AG04449 (cell line): Measurements from ENCODE around the gene ATP10B.

Source experiments
- CTCF ChIA-PET: fragments of 350-600 bp; formaldehyde crosslinking; extraction: SDS; loops from one replicate; lab custom pipeline; 2021; ENCODE audit warnings: antibody characterized with exemption; lab: Yijun Ruan, JAX
- POLR2A ChIA-PET: fragments of 400-600, 350-600 bp; formaldehyde crosslinking; extraction: SDS; loops from one replicate; lab custom pipeline; 2020; ENCODE audit warnings: antibody characterized with exemption, inconsistent platforms; lab: Yijun Ruan, JAX
- DNase-seq: peaks from one replicate; pipeline ENCODE4 v3.0.0-alpha.2; 2010; ENCODE audit warnings: low read depth, low spot score
- H3K4me3 ChIP-seq: 2 replicates; pipeline ENCODE4 v1.5.1; 2011; ENCODE audit warnings: low read depth, mild to moderate bottlenecking, control low read depth, low read length
- TF ChIP-seq, protein P1 (sequence below): IDR thresholded peaks from one replicate; pipeline ENCODE4 v1.5.1; 2011; ENCODE audit warnings: mild to moderate bottlenecking, moderate library complexity, low read length, control low read depth, inconsistent platforms; ENCODE audit not compliant: insufficient read depth; ENCODE audit errors: missing control alignments

Gene ATP10B

GRCh38 chr5:160843240-160843639 lies 8.8 kb downstream of the ATP10B start:
- DNase-seq: no peak
- POLR2A ChIA-PET: no interaction called here
- CTCF ChIA-PET: no interaction called here

DNA sequence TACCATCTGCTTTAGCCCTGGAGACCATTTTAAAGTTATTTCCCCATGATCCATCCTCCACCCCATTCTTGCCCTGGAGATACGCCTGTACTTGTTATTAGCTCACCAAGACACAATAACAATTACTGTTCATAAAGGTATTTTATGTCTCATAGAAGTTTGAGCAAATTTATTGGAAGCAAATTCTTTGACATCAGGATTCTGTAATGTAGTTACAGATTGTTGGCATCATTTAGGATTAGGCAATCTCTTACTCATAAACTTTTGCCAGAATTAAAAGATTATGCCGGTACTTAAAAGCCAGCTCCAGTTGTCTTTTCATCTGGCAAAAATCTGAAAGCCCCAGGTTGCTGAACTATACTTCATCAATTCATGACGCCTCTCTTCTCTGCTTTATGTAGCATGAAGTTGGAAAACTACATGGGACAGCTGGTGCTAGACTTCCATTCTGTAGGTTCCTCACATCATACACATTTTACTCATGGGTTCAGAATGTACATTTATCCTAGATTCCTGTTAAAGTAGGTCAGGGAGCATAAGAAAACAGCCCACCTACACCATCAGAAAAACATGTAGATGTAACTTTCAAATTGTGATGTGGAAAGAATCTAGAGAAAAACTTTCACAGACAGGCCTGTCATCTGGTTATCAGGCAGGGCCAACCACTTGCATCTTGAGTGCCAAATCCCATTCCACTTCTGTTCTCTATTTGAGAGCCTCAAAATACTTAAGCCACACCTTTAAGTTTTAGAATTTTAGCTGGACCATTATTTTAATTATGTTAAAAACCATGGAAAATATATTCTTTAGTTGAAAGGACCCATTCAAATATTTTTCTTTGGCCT lies 14.0 kb downstream of the ATP10B start:
- CTCF ChIA-PET: no interaction called here

More at GRCh38 chr5:160843240-160843639, 8.8 kb downstream of the ATP10B start:
- TF ChIP-seq, protein P1, sequence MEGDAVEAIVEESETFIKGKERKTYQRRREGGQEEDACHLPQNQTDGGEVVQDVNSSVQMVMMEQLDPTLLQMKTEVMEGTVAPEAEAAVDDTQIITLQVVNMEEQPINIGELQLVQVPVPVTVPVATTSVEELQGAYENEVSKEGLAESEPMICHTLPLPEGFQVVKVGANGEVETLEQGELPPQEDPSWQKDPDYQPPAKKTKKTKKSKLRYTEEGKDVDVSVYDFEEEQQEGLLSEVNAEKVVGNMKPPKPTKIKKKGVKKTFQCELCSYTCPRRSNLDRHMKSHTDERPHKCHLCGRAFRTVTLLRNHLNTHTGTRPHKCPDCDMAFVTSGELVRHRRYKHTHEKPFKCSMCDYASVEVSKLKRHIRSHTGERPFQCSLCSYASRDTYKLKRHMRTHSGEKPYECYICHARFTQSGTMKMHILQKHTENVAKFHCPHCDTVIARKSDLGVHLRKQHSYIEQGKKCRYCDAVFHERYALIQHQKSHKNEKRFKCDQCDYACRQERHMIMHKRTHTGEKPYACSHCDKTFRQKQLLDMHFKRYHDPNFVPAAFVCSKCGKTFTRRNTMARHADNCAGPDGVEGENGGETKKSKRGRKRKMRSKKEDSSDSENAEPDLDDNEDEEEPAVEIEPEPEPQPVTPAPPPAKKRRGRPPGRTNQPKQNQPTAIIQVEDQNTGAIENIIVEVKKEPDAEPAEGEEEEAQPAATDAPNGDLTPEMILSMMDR: no peak
- H3K4me3 ChIP-seq: no peak overlapping the region

GRCh38 chr5:160837211-160837610 lies 14.8 kb downstream of the ATP10B start:
- POLR2A ChIA-PET: no interaction called here
- DNase-seq: no peak
- TF ChIP-seq, protein P1: no peak
- H3K4me3 ChIP-seq: no peak overlapping the region
- CTCF ChIA-PET: no interaction called here

More for the DNA sequence above, 14.0 kb downstream of the ATP10B start:
- no peak for DNase-seq
- POLR2A ChIA-PET: no interaction called here
- TF ChIP-seq, protein P1: no peak
- H3K4me3 ChIP-seq: no peak overlapping the region

- no peak overlapping the region for H3K4me3 ChIP-seq
- CTCF ChIA-PET: no interaction called here
- DNase-seq: no peak
- POLR2A ChIA-PET: no interaction called here
- TF ChIP-seq, protein P1: no peak
Measured at GRCh38 chr5:160835818-160836528, 16.0 kb downstream of the ATP10B start.

GRCh38 chr5:160835376-160835775 lies 16.6 kb downstream of the ATP10B start:
- H3K4me3 ChIP-seq: no peak overlapping the region
- DNase-seq: no peak
- TF ChIP-seq, protein P1: no peak
- POLR2A ChIA-PET: no interaction called here
- CTCF ChIA-PET: no interaction called here

DNA sequence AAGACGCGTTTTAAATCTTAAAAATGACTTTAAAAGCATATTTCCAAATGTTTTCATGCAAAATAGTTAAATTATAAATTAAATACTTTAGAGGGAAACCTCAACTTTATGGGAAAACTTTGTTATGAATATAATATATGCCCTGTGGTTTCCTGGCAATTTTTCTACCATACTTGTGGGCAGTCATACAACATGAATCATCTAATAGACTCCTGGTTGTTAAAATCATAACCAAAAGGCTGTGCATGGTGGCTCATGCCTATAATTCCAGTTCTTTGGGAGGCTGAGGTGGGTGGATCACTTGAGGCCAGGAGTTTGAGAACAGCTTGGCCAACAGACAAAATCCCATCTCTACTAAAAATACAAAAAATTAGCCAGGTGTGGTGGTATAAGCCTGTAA lies 18.2 kb downstream of the ATP10B start:
- H3K4me3 ChIP-seq: no peak overlapping the region
- CTCF ChIA-PET: no interaction called here
- no peak for DNase-seq
- POLR2A ChIA-PET: no interaction called here
- TF ChIP-seq, protein P1: no peak
